ENCODE data around the gene TMEM151B. TPM values are rescaled to one million over a fixed set of nuclear protein-coding genes. Genes with fewer than 3 reads are reported as not detected.

The TMEM151B gene
- total and polyA plus RNA-seq, 2 of the 13 experiments (the other 11 are each of a cell fraction or from before 2014, with no cell fraction given): not detected

DNA sequence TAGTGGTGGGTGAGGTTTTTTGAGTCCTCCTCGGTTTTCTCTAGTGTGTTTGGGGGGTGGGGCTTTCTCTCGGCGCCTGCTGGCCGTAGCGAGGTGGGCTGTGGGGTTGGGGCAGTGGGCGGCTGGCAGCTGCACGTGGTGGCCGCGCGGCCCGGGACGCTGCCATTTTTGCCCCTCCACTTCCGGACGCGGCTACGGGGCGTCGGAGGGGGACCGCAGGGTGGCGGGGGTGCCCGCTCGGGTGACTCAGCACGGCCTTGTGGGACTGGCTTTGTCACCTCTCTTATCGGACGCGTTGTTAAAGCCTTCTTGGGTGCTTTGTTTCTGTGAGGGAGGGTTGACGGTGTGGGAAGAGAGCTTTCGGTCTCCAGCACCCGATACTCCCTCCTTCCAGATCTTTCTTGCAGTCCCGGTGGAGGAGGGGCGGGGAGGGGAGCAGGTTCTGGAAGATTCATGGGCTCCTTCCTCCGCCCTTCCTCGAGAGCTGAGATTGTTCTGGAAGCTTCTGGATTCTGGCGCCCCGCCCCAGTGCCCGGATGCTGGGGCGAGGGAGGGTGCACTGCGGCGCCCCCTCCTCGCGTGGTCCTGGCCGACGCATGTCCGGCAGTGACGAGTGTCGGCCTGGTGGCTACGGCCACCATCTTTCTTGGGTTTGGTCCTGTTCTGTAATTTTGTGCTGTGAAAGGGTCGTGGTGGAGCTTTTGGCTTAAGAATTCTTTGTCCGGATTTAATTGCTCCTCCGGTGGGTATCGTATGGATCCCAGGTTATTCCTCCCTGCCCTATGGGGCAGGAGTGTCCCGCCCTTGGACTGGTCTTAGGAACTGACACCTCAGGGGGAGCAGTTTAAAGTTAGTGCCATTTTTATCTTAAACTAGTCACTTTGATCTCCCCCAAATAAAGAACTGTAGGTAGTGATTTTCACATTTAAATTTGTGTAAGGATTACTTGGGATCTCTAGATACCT is 22.6 kb upstream of the TMEM151B start (continued):
- no peak for TF ChIP-seq SMAD3 (CRISPR knock-in tag; IDR thresholded peaks at IDR 0.05)
- TF ChIP-seq SALL1 (CRISPR knock-in tag; IDR thresholded peaks at IDR 0.05): peak; percentile 34; the same call in 1 of the 2 replicates
- TF ChIP-seq NR3C1 (CRISPR knock-in tag; IDR thresholded peaks at IDR 0.05): no peak
- TF ChIP-seq NR2F6 (IDR thresholded peaks at IDR 0.05): no peak
- TF ChIP-seq NR2F6 (CRISPR knock-in tag; IDR thresholded peaks at IDR 0.05): no peak
- TF ChIP-seq SMARCE1 (IDR thresholded peaks at IDR 0.05; ENCODE audit: borderline replicate concordance): no peak
- TF ChIP-seq TRIM24 (CRISPR knock-in tag; IDR thresholded peaks at IDR 0.05): no peak
- TF ChIP-seq KDM2A (CRISPR knock-in tag; IDR thresholded peaks at IDR 0.05; ENCODE audit: borderline replicate concordance, low read depth): peak; percentile 58; the same call in 1 of the 2 replicates
- no peak for TF ChIP-seq ZNF264 (CRISPR knock-in tag; IDR thresholded peaks at IDR 0.05)
- no peak for TF ChIP-seq ZNF550 (CRISPR knock-in tag; IDR thresholded peaks at IDR 0.05; ENCODE audit: borderline replicate concordance)
- TF ChIP-seq MBD4 (IDR thresholded peaks at IDR 0.05; ENCODE audit: borderline replicate concordance, low read length): 0 out of 2 replicates have a peak, but pooled peaks have one; percentile 39
- TF ChIP-seq, protein P1, sequence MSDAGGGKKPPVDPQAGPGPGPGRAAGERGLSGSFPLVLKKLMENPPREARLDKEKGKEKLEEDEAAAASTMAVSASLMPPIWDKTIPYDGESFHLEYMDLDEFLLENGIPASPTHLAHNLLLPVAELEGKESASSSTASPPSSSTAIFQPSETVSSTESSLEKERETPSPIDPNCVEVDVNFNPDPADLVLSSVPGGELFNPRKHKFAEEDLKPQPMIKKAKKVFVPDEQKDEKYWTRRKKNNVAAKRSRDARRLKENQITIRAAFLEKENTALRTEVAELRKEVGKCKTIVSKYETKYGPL (CRISPR knock-in tag; IDR thresholded peaks at IDR 0.05): no peak
- TF ChIP-seq SIN3A (IDR thresholded peaks at IDR 0.05; ENCODE audit: borderline replicate concordance, low read depth, low read length): 0 out of 2 replicates have a peak, but pooled peaks have one; percentile 9
- TF ChIP-seq, protein P2, sequence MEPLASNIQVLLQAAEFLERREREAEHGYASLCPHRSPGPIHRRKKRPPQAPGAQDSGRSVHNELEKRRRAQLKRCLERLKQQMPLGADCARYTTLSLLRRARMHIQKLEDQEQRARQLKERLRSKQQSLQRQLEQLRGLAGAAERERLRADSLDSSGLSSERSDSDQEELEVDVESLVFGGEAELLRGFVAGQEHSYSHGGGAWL (CRISPR knock-in tag; IDR thresholded peaks at IDR 0.05): peak; percentile 88
- TF ChIP-seq ZNF607 (CRISPR knock-in tag; IDR thresholded peaks at IDR 0.05; ENCODE audit: borderline replicate concordance): no peak; the same call in 1 of the 2 replicates
- 0 out of 2 replicates have a peak, but pooled peaks have one; percentile 30 for TF ChIP-seq ZNF510 (CRISPR knock-in tag; IDR thresholded peaks at IDR 0.05; ENCODE audit: low read depth)
- no peak for TF ChIP-seq NFRKB (IDR thresholded peaks at IDR 0.05)
- TF ChIP-seq IRF2 (CRISPR knock-in tag; IDR thresholded peaks at IDR 0.05): peak; percentile 36; the same call in 1 of the 2 replicates
- peak; percentile 57; the same call in 1 of the 2 replicates for TF ChIP-seq ELF1 (CRISPR knock-in tag; IDR thresholded peaks at IDR 0.05)
- TF ChIP-seq ZNF782 (CRISPR knock-in tag; IDR thresholded peaks at IDR 0.05; ENCODE audit: borderline replicate concordance): peak; percentile 15; the same call in 1 of the 2 replicates
- TF ChIP-seq, protein P3, sequence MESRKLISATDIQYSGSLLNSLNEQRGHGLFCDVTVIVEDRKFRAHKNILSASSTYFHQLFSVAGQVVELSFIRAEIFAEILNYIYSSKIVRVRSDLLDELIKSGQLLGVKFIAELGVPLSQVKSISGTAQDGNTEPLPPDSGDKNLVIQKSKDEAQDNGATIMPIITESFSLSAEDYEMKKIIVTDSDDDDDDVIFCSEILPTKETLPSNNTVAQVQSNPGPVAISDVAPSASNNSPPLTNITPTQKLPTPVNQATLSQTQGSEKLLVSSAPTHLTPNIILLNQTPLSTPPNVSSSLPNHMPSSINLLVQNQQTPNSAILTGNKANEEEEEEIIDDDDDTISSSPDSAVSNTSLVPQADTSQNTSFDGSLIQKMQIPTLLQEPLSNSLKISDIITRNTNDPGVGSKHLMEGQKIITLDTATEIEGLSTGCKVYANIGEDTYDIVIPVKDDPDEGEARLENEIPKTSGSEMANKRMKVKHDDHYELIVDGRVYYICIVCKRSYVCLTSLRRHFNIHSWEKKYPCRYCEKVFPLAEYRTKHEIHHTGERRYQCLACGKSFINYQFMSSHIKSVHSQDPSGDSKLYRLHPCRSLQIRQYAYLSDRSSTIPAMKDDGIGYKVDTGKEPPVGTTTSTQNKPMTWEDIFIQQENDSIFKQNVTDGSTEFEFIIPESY (CRISPR knock-in tag; IDR thresholded peaks at IDR 0.05): no peak; the same call in 1 of the 2 replicates

All from HepG2 (cell line).